ENCODE data around the gene STON2.

Gene STON2

DNA sequence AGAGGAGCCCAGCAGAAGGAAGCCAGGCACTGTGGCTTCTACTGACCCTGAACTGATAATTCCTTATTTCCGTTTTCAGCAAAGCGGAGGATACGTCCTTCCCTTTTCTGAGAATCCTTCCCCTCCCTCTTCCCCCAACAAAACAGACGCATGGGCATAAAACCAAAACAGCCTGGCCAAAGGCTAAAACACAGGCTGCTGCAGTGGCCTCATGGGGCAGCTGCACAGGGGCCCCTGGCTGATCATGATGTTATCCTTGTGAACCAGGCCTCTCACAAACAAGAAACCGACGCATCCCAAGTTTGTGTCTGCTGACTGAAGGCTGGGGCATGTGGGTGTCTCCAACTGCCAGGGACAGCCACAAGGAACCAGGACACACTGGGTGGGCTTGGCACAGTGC, 23.4 kb upstream of the STON2 start:
- no peak for DNase-seq (ENCODE audit: low read depth, low spot score)

DNA sequence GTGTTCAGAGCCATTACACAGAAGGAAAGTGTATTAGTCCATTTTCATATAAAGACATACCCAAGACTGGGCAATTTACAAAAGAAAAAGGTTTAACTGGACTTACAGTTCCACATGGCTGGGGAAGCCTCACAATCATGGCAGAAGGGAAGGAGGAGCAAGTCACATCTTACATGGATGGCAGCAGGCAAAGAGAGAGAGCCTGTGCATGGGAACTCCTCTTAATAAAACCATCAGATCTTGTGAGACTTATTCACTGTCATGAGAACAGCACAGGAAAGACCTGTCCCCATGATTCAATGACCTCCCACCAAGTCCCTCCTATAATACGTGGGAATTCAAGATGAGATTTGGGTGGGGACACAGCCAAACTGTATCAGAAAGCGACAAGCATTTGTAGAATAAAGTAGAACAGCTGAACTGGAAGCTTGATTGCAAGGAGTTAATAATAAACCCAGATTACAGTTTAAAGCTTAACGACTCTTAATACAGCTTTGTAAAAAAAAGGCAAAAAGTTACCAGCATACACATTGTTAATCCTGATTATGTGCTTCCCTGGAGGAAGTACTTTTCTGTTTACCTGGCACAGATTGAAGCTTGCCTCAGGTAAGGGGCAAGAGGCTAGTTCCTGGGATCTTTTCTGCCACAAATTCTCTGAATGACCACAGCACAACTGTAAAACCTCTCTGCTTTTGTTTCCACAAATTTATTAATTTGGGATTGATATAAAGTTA, 18.1 kb upstream of the STON2 start:
- DNase-seq (ENCODE audit: low read depth, low spot score) = no peak

DNA sequence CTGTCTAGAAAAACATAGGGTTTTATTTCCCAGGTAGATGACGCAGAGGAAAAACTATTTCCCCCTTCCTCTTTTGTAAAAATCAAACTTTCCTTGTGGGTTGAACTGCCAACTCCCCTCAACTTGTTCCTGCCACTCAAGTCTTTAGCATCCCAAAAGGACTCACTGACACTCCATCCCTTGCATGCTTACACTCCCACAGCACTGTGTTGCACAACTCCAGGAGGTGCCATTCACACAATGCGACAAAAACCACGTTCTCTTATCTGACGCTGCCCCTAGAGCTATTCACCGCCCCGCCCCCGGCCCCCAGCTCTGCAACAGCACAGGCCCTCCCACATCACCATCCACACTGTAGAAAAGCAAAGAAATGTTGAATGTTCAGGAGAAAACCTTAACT, 16.9 kb upstream of the STON2 start:
- DNase-seq (ENCODE audit: low read depth, low spot score) = no peak

DNA sequence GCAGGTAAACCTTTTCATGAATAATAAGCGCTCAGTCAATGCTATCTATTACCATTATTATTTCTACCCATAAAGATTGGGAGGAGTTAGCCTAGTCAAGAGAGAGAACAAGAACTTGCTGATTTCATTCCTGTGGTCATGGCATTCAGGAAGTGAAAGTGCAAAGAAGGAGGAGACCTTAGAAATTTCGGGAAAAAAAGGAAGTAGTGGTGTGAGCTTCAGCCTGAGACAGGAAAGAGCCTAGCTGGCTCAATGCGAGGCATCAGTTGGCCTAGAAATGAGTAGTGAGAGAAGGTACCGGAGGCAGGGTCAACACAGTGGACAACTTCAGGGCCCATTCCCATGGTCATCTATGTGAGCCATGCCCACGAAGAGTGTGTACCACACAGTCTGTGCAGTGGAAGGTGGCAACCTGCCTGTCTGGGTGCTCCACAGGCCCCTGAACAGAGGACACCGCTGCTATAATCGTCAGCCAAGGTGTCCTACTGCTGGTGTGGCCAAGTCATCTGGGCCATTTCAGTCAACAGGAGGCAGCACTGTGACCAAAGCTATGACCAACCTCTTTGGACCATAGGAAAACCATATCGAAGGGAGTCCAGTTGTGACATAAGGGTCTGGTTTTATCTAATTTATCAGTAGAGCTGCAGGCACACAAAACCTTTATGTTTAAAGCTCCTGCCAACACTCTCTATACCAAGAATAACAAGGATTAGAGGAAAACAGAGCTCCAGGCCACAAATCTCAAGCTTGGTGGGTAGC, 16.2 kb upstream of the STON2 start:
- DNase-seq (ENCODE audit: low read depth, low spot score) = no peak

DNA sequence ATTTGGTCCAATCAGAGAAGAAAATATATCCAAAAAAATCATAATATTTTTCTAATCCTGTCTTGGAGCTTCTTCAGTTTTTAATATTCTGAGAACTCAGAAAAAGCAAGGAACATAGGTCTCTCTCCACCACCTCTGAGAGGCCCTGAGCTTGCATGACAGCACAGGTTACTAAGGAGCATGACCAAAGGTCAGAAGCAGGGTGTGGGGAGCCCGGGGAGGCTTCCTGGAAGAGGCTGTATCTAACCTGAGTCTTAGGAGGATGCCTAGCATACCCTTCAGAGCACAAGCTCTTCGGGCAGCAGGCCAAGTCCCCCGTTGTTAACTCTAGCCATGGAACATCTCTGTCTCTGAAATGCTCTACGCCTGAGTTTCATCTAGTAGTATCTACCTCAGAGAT, 15.7 kb upstream of the STON2 start:
- DNase-seq (ENCODE audit: low read depth, low spot score) = no peak

DNA sequence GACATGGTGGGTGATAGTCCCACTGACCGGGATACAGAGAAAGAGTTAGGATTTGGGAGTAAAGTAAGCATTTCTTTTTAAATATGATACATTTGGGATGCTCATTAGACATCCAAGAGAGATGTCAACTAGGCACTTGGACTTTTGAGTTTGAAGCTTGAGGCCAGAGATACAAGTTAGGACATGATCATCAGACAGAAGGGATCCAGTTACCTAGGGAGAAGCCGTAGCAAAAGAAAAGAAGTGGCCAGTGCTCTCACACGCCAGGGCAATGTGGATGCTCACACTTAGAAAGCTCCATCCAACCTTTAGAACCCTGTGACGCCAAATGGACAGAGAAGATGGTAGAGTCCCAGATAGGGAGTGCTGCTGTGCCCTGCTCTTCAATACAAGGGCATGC, 14.0 kb upstream of the STON2 start:
- no peak for DNase-seq (ENCODE audit: low read depth, low spot score)

DNA sequence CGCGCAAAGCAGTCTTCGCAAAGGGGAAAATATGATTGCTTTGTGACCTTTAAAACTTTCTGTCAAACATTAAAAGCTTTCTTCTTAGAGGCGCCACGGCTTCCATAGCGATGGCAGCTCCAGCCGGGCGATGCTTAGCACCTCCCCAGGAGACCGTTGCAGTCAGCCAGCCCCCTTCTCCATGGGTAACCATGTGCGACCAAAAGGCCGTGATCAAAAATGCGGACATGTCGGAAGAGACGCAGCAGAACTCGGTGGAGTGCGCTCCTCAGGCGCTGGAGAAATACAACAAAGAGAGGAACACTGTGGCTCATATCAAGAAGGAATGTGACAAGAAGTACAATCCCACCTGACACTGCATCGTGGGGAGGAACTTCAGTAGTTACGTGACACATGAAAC, 12.7 kb upstream of the STON2 start:
- DNase-seq (ENCODE audit: low read depth, low spot score) = no peak

DNA sequence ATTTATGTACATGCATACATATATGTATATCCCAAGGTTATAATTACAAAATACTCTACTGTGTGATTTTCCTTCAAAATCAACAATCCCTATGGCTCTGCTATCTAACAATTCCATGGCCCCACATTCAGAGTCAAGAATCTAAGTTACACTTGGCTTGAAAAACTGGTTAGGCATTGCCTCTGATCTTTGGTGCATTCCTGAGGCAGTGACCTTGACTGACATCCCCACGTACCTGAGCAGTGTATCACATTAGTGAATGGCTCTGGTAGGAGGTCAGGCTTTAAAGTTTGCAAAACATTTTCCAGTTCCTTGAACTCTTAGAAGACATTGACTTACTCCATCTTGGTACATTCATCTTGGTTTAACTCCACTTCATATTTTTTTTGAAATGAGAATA, 8.5 kb upstream of the STON2 start:
- DNase-seq (ENCODE audit: low read depth, low spot score) = no peak

DNA sequence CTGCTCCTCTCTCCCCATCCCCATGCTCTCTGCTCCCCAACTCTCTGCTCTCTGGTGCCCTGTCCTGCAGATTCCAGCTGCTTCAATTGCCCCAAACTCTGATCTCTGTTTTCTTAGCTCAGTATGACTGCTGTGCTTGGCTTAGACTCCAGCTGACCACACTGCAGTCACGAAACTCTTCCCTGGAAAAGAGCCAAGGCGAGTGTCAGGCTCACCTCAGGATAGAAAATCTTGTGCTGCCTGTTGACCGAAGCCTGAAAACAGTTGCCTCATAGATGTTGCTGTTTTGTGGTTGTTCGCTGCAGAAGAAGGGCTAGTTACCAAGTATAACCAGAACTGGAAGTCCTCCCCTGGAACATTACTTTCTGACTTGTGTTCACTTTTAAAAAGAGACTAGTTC, 6.7 kb upstream of the STON2 start:
- no peak for DNase-seq (ENCODE audit: low read depth, low spot score)

DNA sequence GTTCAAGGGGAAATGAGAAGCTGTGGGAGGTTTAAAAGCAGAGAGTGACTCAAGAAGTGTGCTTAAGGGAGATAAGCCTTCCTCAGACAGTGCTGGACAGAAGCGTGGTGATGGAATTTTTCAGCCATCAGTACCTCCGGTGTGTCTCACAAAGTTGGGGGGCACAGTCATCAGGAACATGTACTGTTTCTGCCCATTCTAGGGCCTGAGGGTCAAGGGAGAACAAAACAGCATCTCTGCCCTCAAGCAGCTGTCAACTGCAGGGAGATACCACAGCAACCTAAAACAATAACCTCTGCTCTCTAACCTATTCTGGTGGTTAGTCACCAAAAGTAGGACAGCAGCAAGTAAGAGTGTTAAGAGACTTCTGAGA, 2.0 kb upstream of the STON2 start:
- DNase-seq (ENCODE audit: low read depth, low spot score) = no peak

DNA sequence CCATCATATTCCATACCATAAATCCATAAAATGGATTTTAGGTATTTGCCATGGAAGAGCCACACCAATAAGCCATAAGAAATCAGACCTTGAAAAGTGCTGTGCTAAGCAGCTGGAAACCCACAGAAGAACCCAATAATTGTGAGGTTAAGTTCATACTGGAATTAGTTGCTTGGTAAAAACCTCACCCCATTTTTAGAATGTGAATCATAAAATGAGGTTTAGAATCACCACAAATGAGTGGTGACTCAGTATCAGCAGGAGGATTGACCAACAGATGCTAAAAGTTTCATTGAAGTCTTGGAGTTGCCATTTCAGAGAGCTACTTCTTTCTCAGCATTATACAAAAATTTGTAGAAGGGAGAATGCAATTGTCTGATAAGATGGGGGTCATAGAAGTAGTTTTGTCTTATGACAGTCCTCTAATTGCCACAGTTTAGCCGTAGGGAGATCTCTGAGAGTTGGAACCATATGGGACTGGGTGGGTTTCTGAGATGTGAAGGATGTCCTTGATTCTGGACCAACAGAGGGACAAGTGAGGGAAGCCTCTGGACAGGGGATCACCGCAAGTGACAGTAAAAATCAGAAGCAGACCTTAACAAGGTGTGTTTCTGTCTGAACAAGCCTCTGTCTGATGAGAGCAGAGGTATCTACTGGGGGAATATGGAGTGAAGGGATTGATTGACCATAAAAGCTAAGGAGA, 1.4 kb upstream of the STON2 start:
- DNase-seq (ENCODE audit: low read depth, low spot score) = no peak

DNA sequence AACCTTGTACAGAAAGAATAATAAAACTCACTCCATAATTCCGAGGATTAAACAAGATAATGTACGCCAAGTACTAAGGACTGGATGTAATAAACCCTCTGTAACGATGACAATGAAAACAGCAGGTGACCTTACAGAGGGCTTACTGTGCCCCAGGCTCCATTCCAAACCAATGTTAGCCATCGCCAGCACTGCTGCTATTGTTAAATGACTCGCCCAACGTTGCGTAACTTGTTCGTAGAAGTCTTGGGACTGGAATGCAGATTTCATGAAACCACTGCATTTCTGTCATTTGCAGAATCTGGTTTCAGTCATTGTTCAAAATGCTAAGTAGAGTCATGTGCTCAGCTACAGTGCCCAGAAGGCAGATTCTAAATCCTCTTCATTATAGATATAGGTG, 728 bp upstream of the STON2 start:
- no peak for DNase-seq (ENCODE audit: low read depth, low spot score)

DNA sequence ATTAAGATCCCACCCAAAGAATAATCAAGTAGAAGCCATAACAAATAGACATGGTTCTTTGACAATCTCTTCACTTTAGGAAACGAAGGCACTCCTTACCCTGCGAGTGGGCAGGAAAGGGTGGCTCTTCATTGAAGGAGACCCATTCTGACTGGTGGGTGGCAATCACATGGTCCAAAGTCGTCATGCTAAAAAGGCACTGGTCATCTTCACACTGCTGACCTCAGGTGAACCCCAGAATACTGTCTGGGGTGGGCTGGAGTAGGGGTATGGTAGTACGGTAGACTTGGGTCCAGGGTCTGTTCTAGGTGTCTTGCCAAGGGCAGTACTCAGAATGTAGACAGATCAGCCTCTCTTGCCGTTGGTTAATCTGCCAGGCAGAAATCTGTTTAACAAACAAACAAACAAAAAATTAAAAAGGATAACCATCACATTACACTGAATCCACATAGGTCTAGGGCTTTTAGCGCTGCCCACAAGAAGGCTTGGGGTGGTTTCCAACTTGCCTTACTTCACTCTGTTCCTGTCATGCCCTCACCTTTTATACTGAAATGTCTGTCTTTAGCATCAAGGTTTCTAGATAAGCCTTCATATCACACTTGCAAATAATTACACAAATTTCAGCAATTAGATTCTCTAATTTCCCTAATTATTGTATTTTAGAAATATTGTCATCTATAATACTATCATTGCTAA, 1.8 kb downstream of the STON2 start:
- DNase-seq (ENCODE audit: low read depth, low spot score) = no peak

DNA sequence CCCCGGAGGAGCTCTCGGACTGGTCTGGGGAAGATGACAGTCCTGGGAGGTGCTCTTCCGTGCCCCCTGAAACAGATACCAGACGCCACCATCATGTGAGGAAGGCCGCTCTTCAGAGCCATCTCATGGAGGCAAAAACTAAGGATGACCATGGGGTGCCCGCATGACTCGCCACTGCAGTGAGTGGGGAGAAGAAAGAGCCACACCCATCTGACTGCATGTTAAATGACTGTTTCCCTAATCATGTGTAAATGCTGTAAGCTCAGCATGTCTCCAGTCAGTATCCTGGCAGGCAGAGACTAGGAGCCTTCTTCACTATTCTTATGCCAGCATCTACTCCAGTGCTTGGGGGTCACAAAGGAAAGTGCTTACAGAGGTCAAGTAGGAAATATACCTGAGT, 4.0 kb downstream of the STON2 start:
- DNase-seq (ENCODE audit: low read depth, low spot score) = no peak

DNA sequence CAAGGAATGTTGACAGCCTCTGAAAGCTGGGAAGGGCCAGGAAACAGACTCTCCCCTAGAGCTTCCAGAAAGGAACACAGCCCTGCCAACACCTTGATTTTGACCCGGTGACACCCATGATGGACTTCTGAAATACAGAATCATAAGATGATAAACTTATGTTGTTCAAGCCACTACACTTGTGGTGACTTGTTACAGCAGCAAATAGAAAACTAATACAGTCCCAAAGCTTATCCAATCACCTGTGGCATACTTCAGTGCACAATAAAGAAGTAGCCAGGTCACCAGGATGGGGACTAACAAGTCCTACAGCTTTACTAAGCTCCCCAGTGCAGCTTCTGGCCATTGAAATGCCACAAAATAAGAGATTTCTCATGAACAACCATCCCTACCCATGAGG, 5.4 kb downstream of the STON2 start:
- no peak for DNase-seq (ENCODE audit: low read depth, low spot score)

DNA sequence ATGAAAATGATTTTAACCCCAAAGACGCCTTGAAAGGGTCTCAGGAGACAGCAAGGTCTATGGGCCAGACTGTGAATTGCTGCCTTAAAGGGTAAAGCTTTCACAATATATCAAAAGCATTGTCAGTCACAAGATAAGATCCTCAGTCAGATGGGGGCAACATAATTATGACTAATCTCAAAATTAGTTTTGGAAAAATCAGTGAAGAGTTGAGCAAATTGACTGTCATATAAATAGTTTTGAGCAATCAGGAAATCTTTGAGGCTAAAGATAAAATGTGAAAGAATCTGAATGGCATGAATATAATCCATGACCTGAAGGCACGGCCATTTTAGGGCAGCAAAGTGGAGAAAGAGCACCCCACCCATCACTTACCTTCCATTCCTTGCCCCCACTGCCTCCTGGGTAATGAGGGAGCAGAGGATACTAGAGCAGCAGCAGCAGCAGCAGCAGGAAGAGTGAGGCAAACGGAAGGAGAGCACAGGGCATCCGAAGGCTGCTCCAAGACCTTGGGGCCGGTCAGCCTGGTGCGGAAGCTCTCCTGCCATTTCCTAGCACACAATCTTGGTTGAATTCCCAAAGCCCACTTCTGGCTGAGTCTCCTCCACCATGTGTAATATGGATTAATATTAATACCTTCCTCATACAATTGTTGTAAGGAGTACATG, 7.0 kb downstream of the STON2 start:
- DNase-seq (ENCODE audit: low read depth, low spot score) = no peak

DNA sequence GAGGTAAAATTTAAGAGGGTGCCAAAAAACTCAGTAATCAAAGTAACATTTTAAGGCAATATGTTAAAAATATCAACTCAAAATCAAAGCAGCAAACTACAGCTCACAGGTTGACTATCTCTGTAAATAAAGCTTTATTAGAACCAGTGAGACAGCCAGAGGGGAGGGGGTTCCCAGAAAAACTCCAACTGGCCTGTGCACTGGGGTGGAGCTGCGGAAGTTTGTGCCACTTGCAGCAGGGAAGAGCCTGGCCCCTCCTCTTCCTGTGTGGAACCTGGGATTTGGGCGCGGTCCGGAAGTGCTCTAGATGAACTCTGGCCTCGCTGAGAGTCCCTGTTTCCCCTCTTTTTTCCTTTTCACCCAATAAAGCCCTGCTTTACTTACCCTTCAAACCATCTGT, 8.1 kb downstream of the STON2 start:
- no peak for DNase-seq (ENCODE audit: low read depth, low spot score)

DNA sequence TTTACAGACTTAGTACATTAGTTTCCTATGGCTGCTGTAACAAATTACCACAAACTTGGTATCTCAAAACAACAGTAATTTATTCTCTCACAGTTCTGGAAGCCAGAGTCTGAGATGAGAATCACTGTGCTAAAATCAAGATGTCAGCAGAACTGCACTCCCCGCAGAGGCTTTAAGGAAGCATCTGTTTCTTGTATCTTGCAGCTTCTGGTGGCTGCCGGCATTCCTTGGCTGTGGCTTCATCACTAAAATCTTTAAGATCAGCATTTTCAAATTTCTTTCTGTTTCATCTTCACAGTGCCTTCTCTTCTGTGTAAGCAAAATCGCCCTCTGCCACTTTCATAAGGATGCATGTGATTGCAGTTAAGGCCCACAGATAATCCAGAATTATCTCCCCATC, 9.4 kb downstream of the STON2 start:
- DNase-seq (ENCODE audit: low read depth, low spot score) = no peak

DNA sequence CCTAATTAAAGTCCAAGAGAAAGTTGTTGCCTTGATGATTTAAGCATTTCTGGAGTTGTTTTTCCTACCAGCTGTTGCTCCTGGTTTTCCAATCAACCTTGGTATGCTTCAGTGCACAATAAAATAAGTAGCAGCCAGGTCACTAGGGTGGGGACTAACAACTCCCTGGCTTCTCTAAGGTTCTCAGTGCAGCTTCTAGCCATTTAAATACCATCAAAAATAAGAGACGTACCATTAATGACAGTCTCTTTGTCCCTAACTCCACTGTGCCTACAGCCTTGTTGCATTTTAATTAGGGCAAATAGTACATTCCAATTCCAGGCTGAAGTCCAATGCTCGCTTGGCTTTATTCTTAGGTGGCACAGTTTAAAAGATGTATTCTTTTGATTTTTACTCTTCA, 11.8 kb downstream of the STON2 start:
- DNase-seq (ENCODE audit: low read depth, low spot score) = no peak

DNA sequence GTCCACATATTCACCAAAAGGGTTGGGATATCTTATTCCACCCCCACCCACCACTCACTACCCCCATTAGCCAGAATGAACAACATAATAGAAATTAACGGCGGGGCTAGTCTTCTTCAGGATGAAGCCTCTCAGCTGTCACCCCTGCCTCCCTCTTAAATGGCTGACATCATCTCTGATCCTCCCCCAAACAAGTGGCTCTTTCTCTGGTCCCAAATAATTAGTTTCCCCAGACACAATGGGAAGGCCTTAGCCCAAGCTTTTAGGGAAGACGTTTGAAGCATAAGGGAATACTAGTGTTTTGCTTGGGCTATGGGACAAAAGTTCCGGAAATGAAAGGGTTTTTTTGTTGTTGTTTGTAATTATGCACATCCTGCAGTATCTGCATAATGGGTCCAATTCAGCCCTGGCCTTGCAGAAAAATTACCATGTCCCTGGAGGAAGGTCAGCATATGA, 13.8 kb downstream of the STON2 start:
- DNase-seq (ENCODE audit: low read depth, low spot score) = no peak

DNA sequence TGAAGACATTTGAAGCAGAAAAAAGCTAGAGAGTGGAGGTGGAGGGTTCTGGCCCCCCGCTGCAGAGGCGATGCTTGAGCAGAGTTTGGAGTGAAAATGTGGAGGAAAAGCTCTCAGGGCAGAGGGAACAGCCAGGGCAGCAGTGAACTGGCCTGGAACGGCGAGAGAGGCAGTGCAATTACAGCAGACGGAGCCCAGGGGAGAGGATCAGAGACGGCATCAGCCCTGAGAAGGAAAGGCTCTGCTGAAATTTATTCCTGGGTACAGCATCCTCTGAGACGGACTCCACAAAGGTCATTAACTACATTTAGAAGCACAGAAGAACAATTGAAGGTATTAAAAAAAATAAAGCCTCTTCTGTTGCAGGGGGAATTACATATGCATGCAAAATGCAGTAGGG, 14.2 kb downstream of the STON2 start:
- no peak for DNase-seq (ENCODE audit: low read depth, low spot score)

DNA sequence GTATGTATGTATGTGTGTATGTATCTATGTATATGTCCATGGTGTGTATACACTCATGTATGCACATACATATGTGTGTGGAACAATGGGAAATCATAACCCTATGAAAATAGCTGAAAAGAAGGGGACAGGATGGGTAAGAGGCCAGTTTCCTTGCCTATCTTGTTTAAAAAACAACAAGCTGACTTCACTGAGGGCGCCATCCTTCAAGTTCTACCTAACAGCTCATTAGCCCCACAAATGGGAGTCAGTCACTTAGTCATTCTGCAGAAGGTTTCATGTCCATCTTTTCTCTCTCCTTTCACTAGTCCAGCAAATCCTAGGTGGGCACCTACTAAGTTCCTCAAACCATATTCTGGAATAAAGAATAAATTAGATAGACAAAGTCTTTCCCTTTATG, 14.7 kb downstream of the STON2 start:
- DNase-seq (ENCODE audit: low read depth, low spot score) = no peak

All from activated naive CD8-positive, alpha-beta T cell treated with anti-CD3 and anti-CD28 coated beads, Interleukin-2, amount 50 U/mL, for 16 hours (primary cell).